HG03378 (cell line): ENCODE data around the gene SCN4A.
"Not testable (repeated sequence)": the region's sequence is repeated elsewhere in the genome, so short reads cannot be mapped to it uniquely, and the experiment has no call there.

Experiments used
- ATAC-seq: cut with Tn5 transposase; IDR thresholded peaks from one replicate; pipeline ENCODE4 v1.9.1; 2021; ENCODE audit warnings: mild to moderate bottlenecking, moderate library complexity; ENCODE audit not compliant: unreplicated experiment

Gene SCN4A

DNA sequence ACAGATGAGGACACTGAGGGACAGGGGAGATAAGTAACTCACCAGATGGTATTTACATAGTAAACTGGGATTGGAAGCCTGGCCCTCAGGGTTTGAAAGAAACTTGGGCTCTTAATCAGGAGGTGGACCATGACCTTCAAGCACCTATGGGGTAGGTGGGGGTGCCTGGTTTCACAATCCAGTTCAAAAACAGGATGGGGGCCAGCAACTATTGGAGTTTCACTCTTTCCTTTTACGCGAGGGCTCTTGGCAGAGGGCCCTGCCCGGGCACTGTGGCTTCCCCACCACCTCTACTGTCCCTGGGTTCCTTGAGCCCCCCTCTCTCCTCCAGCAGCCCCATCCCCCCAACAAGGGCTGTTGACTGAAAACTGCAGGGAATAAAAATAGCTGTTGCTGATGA, 14.1 kb upstream of the SCN4A start:
- no peak for ATAC-seq

DNA sequence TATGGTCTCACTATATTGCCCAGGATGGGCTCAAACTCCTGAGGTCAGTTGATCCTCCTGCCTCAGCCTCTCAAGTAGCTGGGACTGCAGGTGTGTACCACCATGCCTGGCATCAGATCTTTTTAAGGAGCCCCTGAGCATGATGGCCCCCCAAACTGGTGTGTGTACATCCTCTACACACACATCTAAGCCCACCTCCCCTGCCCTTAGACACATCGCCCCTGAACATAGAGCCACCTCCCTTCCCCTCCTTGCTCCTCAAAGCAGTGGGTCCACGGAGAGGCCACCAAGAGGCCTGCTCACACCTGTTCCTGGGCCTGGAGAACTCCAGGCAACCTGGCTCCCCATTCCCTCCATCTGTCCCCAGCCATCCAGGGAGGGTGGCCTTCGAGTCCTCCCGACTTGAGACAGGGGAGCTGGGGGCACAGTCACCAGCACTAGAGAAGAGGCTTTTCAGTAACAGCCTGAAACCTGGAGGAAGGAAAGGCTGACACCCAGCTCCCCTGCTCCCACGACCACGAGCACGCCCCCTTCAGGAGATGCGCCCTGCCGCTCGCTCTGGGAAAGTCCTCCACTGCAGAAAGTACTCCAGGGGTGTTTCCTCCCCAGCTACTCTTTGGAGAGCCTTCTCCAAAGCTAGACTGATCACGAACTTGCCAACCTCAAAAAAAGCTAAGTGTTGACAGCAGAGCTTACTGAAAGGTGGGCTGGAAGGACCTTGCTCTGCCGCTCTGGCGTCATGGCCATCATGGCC, 12.8 kb upstream of the SCN4A start:
- no peak for ATAC-seq

DNA sequence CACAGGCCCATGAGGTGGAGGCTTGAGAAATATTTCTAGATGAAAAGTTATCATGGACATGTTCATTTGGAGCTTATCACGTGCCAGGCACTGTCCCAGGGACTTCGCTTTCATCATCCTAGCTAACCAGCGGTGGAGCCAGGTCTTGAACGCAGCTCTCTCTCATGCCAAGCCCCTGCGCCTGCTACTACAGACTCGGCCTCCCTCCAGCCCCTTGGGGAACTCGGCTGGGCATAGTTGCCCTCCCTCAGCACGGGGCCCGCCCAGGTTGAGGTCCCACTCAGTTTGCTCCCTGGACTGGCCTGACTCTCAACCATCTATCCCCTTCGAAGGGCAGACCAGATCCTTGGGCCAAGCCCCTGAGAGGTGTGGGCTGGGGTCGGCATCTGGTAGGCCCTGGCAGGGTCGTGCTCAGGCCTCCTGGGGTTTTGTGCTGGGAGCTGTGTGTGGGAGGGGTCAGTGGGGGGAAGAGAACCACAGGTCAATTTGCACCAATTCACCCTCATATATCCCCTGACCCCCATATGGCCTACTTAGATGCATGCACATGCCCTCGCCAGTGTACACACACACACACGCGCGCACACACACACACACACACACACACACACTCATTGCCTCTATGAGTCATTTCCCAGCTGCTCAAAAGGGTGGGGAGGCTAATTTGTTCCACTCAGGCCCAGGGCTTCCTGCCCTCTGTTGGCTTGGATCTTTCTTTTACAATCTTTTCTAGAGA, 12.1 kb upstream of the SCN4A start:
- ATAC-seq, result no peak

DNA sequence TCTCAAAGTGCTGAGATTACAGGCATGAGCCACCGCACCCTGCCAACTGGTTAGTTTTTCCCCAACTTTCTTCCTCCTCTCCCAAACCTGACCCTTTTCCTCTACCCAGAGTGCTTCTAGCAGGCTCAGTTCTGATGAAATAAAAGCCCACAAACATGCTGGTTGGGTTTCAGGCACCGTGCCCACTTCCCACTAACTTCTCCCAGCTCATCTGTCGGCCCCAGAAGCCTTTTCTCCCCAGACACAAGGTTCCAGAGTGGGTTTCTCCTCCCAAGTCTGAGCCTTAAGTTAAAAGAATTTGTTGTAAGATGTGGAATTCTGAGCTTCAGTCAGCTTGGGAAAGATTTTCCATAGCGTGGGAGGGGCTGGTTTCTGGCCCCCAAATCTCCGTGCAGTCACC, 11.5 kb upstream of the SCN4A start:
- no peak for ATAC-seq

DNA sequence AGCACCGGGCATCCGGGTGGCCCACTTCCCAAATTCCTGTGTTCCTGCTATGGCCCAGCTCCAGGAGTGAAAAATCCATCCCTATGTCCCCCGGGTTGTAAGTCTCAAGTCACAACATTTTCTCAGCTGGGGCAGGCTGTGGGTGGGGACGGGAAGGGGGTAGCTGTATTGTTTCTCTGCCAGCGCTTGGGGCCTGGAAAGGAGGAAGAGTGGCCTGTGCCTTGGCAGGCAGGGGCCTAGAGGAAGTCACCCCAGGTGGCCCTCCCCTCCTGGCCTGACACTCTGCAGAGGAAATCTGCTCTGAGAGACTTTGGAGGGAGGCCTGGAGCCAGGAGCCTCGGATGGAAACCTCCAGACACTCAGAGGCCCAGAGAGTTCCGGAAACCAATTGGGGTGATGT, 10.6 kb upstream of the SCN4A start:
- no peak for ATAC-seq

DNA sequence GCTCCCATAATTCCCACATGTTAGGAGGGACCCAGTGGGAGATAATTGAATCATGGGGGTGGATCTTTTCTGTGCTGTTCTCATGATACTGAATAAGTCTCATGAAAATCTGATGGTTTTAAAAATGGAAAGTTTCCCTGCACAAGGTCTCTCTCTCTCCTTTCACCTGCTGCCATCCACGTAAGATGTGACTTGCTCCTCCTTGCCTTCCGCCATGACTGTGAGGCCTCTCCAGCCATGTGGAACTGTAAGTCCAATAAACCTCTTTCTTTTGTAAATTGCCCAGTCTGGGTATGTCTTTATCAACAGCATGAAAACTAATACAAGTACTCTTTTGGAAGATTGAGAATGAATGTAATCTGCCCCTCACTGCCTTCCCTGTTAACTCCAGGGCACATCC, 9.9 kb upstream of the SCN4A start:
- not testable (repeated sequence) for ATAC-seq

DNA sequence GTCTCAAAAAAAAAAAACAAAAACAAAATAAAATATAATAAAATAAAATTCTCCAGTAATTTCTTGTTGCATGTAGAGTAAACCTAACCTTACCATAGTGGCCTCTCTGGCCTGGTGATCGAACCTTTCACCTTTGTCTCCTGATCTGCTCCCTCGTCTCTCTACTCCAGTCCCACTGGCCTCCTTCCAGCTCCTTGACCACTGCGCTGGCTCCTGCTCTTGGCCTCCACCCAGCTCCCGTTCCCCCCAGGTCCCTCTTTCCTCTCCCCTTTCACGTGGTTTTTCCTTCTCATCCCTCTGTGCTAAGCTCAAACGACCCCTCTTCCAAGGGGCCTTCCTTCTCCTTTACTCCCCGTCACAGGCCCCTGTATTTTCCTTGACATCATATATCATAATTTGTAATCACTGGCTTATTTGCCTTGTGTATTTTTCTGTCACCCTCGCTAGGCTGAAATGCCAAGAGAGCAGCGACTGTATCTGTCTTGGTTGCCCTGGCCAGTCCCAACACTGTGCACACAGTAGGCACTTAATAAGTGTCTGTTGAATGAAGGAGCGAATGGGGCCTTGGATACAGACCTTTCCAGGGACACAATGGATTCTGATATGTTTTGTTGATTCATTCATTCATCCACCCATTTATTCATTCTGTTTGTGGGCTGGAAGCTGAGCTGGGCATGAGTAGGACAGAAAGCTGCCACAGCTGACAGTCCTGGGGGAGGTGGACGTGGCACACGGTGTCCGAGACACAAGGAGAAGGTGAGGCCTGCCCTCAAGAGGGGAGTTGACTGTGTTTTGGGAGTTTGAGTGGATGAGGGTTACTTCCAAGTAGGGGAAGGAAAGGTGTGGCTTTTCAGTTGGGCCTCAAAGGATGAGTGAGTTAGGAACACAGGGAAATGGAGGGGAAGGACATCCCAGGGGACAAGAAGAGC, 5.8 kb upstream of the SCN4A start:
- no peak for ATAC-seq

DNA sequence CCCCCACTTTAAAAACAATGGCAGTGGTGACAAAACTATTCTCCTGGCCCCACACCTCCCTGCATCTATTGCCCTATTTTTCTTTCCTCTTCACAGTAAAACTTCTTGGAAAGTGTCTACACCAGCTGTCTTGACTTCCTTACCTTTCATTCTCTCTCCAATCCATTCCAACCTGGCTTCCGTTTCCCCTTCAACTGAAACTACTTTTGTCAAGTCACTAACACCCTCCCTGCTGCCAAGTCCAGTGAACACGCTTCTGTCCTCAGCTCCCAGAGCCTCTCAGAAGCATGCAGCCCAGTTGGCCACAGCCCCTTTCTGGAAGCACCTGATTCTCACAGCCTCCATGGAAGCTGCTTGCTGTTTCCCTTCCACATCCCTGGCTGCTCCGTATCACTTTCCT, 4.0 kb upstream of the SCN4A start:
- ATAC-seq, result no peak

DNA sequence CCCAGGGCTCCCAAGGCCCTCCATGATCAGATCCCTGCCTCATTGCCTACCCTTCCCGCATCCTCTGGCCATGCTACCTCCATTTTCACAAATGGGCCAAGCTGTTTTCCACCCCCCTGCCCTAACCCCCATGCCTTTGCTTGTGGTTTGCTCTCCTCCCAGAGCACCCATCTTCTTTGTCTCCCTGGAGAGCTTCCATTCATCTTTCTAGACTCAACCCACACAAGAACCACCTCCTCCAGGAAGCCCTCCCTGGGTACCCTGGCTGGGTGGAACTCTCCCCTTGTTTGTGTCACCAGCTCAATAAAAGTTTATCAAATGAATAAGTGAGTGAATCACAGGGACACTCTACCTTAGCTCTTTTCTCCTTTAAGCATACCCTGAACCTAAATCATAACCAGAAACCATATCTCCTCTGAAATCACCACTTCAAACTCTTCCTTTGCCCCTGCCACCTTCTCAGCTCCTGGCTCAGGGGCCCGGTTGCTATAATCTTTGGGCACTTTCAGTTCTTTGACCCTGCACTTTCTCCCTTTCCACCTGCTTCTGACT, 2.9 kb upstream of the SCN4A start:
- ATAC-seq, result no peak

DNA sequence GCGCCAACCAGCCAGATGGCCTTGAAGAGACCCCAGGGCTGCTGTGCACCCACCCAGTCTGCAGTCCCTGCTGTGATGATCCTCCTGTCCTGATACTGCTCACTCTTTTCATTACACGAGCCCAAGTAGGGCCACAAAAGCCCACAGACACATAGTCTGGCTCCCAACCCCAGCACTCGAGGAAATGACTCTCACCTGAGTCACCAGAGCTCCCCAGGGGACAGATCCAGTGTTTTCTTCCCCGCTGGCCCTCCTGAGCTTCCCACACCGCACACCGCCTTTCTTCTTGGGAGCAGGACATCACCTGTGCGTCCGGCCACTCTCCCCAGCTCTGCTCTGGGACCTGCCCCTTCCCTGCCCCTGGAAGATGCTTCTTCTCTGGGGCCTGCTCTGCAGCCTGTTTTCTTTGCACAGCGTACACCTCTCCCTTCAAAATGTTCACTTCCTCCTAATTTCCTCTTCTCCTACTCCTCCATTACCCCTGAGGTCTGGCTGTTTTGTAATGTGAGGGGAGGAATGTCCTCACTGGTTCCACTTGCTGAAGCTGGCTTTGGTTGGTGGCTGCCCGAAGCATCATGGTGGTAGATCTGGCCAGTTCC, 2.0 kb upstream of the SCN4A start:
- ATAC-seq, result no peak

DNA sequence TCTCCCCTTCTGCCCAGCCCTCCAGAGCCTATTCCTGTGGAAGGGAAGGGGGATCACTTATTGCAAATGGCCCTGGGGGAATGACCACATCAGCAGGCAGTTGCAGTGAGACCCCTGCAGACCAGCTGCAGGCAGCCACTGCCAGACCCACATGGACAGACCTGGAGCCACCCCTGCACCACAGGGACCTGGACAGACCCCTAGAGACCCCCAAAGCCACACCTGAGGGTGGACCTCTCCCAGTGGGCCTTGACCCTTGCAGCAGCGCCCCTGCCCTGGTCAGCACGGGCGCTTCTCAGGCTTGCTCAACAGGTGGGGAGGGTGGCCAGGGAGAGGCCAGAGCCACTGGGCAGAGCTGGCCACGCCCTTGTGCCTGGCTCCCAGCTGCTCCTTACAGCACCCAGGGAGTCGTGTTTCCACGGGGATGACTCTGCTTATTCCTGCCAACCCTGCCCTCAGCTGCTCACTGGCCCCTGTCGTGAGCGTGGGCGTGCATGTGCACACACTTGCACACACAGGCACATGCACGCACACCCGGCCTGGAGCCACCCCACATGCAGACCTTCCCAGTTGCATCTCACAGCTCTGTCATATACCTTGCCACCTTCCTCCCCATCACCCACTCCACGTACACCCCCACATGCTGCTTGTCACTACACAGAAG, 1.3 kb upstream of the SCN4A start:
- no peak for ATAC-seq

DNA sequence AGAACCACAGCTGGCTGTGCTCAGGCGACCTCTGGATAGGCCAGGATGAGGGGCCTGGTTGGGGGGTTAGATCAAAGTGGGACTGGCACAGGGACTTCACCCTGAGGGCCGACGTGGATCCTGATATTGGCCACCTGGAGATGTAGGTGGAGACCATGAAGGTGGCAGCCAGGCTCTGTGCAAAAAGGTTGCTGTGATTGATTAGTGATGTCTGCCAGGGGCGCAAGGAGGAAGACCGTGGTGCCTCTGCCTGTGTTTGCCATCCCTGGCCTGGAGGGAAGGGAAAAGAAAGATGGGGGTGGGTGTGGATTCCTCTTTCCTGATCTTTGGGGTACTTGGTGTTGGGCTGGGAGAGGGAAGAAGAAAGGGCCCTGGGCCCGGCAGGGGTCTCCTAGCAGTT, 529 bp upstream of the SCN4A start:
- no peak for ATAC-seq

DNA sequence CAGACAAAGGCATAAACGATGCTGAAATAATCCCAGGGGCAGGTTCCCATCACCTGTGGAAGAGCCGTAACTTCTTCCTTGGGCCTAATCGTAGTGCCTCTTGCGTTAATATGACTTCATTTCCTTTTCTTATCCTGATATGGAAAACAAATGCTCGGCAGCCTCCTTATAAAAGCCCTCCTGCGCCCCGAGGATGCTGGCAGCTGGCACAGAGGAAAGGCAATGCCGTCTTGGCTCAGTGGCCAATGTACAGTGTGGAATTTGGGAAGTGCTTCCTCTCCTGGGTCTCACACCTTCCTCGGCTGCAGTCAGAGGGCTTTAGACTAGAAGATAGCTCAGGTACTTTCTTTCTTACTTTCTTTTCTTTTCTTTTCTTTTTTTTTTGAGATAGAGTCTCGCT, 3.4 kb downstream of the SCN4A start:
- no peak for ATAC-seq

DNA sequence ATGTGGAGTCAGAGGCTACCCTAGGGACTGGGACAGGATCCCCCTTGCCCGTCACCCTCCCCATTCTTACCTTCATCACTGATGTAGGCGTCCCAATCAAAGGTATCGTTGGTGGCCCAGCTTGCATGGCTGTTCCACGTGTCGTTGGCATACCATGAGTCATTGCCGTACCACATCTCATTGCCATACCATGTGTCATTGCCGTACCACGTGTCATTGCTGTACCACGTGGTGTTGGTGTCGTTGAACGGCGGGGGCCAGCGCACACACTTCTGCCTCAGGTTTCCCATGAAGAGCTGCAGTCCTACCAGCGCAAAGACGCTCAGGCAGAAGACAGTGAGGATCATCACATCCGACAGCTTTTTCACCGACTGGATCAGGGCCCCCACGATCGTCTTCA, 4.8 kb downstream of the SCN4A start:
- no peak for ATAC-seq

DNA sequence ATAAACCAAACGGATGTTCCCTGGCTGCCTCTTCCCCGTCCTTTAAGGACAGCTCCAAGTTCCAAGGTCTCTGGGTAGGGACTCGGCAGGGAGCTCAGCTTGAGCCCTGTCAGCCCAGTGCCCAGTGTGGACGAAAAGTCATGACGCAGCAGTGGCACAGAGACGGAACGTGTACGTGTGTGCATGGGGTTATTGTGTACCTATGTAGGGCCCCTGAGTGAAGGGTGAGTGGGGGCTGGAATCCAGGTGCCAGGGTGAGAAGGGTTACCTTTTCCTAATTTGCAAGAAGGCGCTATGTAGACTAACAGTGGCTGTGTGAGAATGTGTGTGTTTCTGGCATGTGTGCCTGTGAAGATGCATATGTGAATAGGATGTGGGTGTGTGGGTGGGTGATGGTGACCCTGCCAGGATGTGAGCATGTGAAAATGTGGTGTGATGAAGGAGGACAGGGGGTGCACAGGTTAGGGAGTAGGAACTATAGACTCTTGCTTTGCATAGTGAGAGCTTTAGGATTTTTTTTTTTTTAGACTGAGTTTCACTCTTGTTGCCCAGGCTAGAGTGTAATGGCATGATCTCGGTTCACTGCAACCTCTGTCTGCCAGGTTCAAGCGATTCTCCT, 6.0 kb downstream of the SCN4A start:
- ATAC-seq, result no peak

DNA sequence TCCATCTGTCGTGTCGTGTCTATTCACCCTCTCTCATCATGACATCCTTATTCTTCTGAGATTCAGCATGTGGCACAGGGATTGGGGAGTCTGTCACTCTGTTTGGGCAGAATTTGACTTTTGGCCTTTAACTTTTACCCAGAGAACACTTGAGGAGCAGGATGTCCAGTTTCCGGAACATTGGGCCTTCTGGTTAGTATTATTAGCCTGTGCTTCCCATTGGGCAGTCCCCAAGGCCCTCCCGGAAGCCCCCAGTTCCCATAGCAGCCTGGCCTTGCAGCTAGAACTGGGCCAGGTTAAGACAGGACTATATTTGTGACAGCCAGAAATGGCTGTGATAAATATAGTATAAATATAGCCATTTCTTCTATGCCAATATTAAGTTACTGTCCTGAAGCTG, 9.6 kb downstream of the SCN4A start:
- ATAC-seq, result no peak

DNA sequence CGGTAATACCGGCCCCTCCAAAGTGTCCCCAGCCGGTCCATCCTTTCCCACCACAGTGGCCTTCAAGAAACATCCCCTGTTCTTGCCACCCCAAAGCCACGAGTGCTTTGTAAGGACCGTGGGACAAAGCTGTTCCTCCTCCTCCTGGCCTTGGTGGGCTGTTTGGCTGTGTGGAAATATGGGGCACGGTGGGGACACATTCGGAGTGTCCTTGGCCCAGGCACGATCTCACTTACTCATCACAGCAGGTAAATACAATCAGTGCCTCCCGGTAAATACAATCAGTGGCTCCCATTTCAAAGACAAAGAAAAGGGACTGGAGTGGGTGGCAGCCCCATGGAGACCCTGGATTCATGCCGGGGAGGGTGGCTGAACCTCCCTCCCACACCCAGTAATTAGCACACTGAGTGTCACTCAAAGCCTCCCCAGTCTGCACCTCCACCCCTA, 10.4 kb downstream of the SCN4A start:
- no peak for ATAC-seq

DNA sequence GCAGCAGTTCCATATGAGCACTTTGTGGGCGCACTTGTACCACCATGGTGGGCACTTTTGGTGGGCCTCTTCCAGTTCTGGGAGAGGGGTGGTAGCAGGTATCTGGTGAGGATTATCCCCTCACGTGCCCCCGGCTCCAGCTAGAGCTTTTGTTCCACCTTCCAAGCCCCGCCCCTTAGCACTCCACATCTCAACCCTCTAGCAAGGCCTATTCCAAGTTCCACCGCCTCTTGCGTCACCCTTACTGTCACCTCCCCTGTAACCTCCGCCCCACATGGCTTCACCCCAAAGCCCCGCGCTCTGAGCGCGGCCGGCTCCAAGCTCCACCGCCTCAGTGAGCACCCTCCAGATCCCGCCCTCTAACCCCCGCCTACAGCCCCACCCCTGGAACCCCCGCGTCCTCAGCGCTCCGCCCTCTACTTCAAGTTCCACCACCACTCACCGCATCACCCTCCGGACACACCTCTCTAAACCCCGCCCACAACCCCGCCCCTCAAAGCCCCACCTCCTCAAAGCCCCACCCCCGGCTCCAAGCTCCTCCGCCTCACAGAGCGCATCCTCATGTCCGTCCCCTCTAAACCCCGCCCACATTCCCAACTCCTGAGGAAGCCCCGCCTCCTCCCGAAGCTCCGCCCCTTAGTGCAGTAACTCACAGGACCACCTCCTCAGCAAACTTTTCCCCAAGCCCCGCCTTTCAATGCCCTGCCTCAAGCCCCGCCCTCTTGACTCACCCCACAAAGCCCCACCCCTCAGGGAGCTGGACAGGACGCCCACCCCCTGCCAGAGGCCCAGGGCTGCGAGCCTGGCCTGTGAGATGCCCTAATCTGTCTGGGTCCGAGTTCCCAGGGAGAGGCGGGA, 11.1 kb downstream of the SCN4A start:
- no peak for ATAC-seq

DNA sequence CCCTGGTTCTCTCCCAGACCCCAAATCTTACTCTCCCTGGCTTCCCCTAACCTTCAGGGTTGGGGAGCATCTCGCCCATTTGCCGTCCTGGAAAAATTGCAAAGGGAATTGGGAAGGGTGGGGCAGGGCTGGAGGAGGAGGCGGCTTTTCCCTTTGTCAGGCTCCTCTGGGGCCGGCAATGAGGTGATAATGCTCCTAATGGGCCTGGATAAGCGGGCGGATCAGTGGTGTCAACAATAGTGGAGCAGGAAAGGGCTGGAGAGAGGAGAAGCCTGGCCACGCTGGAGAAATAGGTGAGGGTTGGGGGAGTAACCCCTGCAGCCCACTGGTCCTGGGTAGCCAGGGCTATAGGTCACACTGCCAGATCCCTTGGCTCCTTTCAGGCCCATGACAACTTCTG, 12.3 kb downstream of the SCN4A start:
- no peak for ATAC-seq
